Type B pancreatic cell (in vitro differentiated cells): ENCODE results near the gene RBM17. TPM values are rescaled to one million over a fixed set of nuclear protein-coding genes. Genes with fewer than 3 reads are reported as not detected.

Experiments
- DNase-seq: peaks from one replicate; pipeline ENCODE4 v3.0.0; 2021; ENCODE audit warnings: mixed read lengths; ENCODE audit not compliant: unreplicated experiment; ENCODE audit errors: extremely low spot score
- H3K27ac Mint-ChIP-seq: 2 replicates; pipeline ENCODE4 v1.8.0; 2021; ENCODE audit warnings: mild to moderate bottlenecking, mixed read lengths
- H3K27me3 Mint-ChIP-seq: 2 replicates; pipeline ENCODE4 v1.8.0; 2021; ENCODE audit warnings: mixed read lengths
- H3K36me3 Mint-ChIP-seq: 2 replicates; pipeline ENCODE4 v1.8.0; 2021; ENCODE audit warnings: mixed read lengths
- H3K4me1 Mint-ChIP-seq: one replicate; pipeline ENCODE4 v1.8.0; 2021; ENCODE audit warnings: mixed read lengths; ENCODE audit not compliant: unreplicated experiment
- H3K4me3 Mint-ChIP-seq: 2 replicates; pipeline ENCODE4 v1.8.0; 2021; ENCODE audit warnings: mild to moderate bottlenecking, mixed read lengths
- H3K9me3 Mint-ChIP-seq: 2 replicates; pipeline ENCODE4 v1.8.0; 2021; ENCODE audit warnings: mixed read lengths
- CTCF ChIP-seq: fragments of 200-600 bp; sonication (generic); conservative IDR thresholded peaks from 2 replicates; pipeline ENCODE4 v1.5.0; 2021; ENCODE audit warnings: antibody characterized with exemption, mild to moderate bottlenecking
- total RNA-seq: library from RNA; stranded (reverse); gene quantifications from 2 replicates; pipeline ENCODE4 v1.2.1, GENCODE V29; 2021; ENCODE audit warnings: low replicate concordance

The RBM17 gene
- total RNA-seq, 1 donor from 2014 or later: 105 TPM

GRCh38 chr10:6089334-6090219 lies 743 bp downstream of the RBM17 start:
- no peak for TF ChIP-seq CTCF
- peak; percentile 74 for DNase-seq
- Mint-ChIP-seq H3K27ac (peak overlapping the region; percentile 92), H3K4me3 (peak overlapping the region; percentile 95), H3K4me1 (peaks cover 32% of the 10 kb centered on the region), H3K9me3 (no peaks in the 10 kb centered on the region), H3K27me3 (peaks cover 8% of the 10 kb centered on the region), H3K36me3 (peaks cover 3% of the 10 kb centered on the region)

- H3K4me3 Mint-ChIP-seq: peak overlapping the region; percentile 57
- H3K27ac Mint-ChIP-seq: peak overlapping the region; percentile 23
- H3K4me1 Mint-ChIP-seq: peaks cover 32% of the 10 kb centered on the region
- DNase-seq: no peak
- H3K27me3 Mint-ChIP-seq: peaks cover 4% of the 10 kb centered on the region
- no peaks in the 10 kb centered on the region for H3K9me3 Mint-ChIP-seq
- TF ChIP-seq CTCF: no peak
- peaks cover 3% of the 10 kb centered on the region for H3K36me3 Mint-ChIP-seq
Observed at GRCh38 chr10:6091630-6092029, 2.8 kb downstream of the RBM17 start.

- no peak overlapping the region for H3K27ac Mint-ChIP-seq
- DNase-seq: no peak
- H3K36me3 Mint-ChIP-seq: peaks cover 11% of the 10 kb centered on the region
Observed at GRCh38 chr10:6092731-6093130, 3.9 kb downstream of the RBM17 start.

GRCh38 chr10:6095810-6096570 lies 7.2 kb downstream of the RBM17 start:
- Mint-ChIP-seq H3K36me3 (peaks cover 13% of the 10 kb centered on the region), H3K4me3 (no peak overlapping the region), H3K9me3 (no peaks in the 10 kb centered on the region), H3K27ac (peak overlapping the region; percentile 27), H3K27me3 (no peaks in the 10 kb centered on the region), H3K4me1 (peaks cover 20% of the 10 kb centered on the region)
- no peak for TF ChIP-seq CTCF
- no peak for DNase-seq

More at GRCh38 chr10:6092731-6093130, 3.9 kb downstream of the RBM17 start:
- Mint-ChIP-seq H3K4me3 (no peak overlapping the region), H3K4me1 (peaks cover 32% of the 10 kb centered on the region), H3K27me3 (peaks cover 4% of the 10 kb centered on the region), H3K9me3 (no peaks in the 10 kb centered on the region)
- no peak for TF ChIP-seq CTCF

- no peak for DNase-seq
- H3K9me3 Mint-ChIP-seq: no peaks in the 10 kb centered on the region
- no peaks in the 10 kb centered on the region for H3K27me3 Mint-ChIP-seq
- no peak overlapping the region for H3K4me3 Mint-ChIP-seq
- peaks cover 13% of the 10 kb centered on the region for H3K36me3 Mint-ChIP-seq
- no peak for TF ChIP-seq CTCF
- peaks cover 11% of the 10 kb centered on the region for H3K4me1 Mint-ChIP-seq
- no peak overlapping the region for H3K27ac Mint-ChIP-seq
Observed at GRCh38 chr10:6097063-6097462, 8.2 kb downstream of the RBM17 start.
